Measurements from ENCODE around the gene ERN1. TPM values are rescaled to one million over a fixed set of nuclear protein-coding genes. Genes with fewer than 3 reads are reported as not detected.

The ERN1 gene
- total RNA-seq, 1 experiment from 2014 or later: 6.5 TPM

- H3K9me3 Mint-ChIP-seq: no peaks in the 10 kb centered on the region
- H3K4me3 Mint-ChIP-seq: no peak overlapping the region
- H3K27me3 Mint-ChIP-seq (ENCODE audit: low read depth): no peaks in the 10 kb centered on the region
- DNase-seq (ENCODE audit: low spot score) (no peak), ATAC-seq (no peak)
- H3K27ac Mint-ChIP-seq: no peak overlapping the region
- TF ChIP-seq TEAD1 (CRISPR knock-in tag; IDR thresholded peaks at IDR 0.05): no peak
- TF ChIP-seq SMAD3 (CRISPR knock-in tag; IDR thresholded peaks at IDR 0.05; ENCODE audit: borderline replicate concordance): no peak
- TF ChIP-seq RELA (CRISPR knock-in tag; IDR thresholded peaks at IDR 0.05; ENCODE audit: borderline replicate concordance): no peak
- TF ChIP-seq E2F1 (CRISPR knock-in tag; IDR thresholded peaks at IDR 0.05): no peak
- no peak for TF ChIP-seq ZNF512 (CRISPR knock-in tag; IDR thresholded peaks at IDR 0.05; ENCODE audit: borderline replicate concordance)
- TF ChIP-seq ZNF416 (CRISPR knock-in tag; IDR thresholded peaks at IDR 0.05): no peak
- no peak for TF ChIP-seq SOX15 (CRISPR knock-in tag; IDR thresholded peaks at IDR 0.05)
- TF ChIP-seq ZBTB21 (CRISPR knock-in tag; IDR thresholded peaks at IDR 0.05; ENCODE audit: borderline replicate concordance): no peak
- no peak for TF ChIP-seq ESRRA (CRISPR knock-in tag; IDR thresholded peaks at IDR 0.05; ENCODE audit: borderline replicate concordance)
- no peak for TF ChIP-seq ERG (CRISPR knock-in tag; IDR thresholded peaks at IDR 0.05)
- TF ChIP-seq PRRX2 (CRISPR knock-in tag; IDR thresholded peaks at IDR 0.05): no peak
- no peak for TF ChIP-seq E2F5 (CRISPR knock-in tag; IDR thresholded peaks at IDR 0.05)
- TF ChIP-seq ZNF138 (CRISPR knock-in tag; conservative IDR thresholded peaks at IDR 0.05): no peak
- no peak for TF ChIP-seq CDX4 (CRISPR knock-in tag; IDR thresholded peaks at IDR 0.05; ENCODE audit: borderline replicate concordance)
- no peak for TF ChIP-seq NFATC4 (CRISPR knock-in tag; IDR thresholded peaks at IDR 0.05)
- no peak for TF ChIP-seq ZNF232 (CRISPR knock-in tag; IDR thresholded peaks at IDR 0.05)
- TF ChIP-seq USF1 (CRISPR knock-in tag; IDR thresholded peaks at IDR 0.05): no peak
- TF ChIP-seq ZNF396 (CRISPR knock-in tag; IDR thresholded peaks at IDR 0.05; ENCODE audit: borderline replicate concordance): no peak
- TF ChIP-seq NR3C1 (CRISPR knock-in tag; conservative IDR thresholded peaks at IDR 0.05; ENCODE audit: low read depth): no peak
- peaks cover 16% of the 10 kb centered on the region for H3K4me1 Mint-ChIP-seq
- H3K36me3 Mint-ChIP-seq: no peaks in the 10 kb centered on the region
- ChIA-PET POLR2A (interaction anchor here (0.5 kb wide), 1 partner anchor 281 kb away, joined by 3 read pairs; no protein-coding TSS in a partner anchor), CTCF (interaction anchor here (1.1 kb wide), 1 partner anchor 29 kb away, joined by 3 read pairs; no protein-coding TSS in a partner anchor)
These were observed 32.6 kb upstream of the ERN1 start for GRCh38 chr17:64162554-64162953.

Data from WTC11 (cell line).